Measurements from ENCODE around the gene SLC2A6. TPM values are rescaled to one million over a fixed set of nuclear protein-coding genes. Genes with fewer than 3 reads are reported as not detected.

The SLC2A6 gene
- total and polyA plus RNA-seq, 4 experiments from 2014 or later: 0.41 to 2.5 (median 1.4) TPM

GRCh38 chr9:133476941-133477340 is 2.0 kb downstream of the SLC2A6 start:
- H3K36me3 Mint-ChIP-seq: no peaks in the 10 kb centered on the region

GRCh38 chr9:133476036-133476931 is 2.6 kb downstream of the SLC2A6 start:
- Histone ChIP-seq H3K9me3 (ENCODE audit: control insufficient read depth in 1 of 2, low read length in 2 of 2) (no peaks in the 10 kb centered on the region), H3K4me1 (ENCODE audit: insufficient read depth, low read length) (peaks cover 16% of the 10 kb centered on the region), H3K36me3 (ENCODE audit: insufficient read depth, low read length) (no peaks in the 10 kb centered on the region), H3K27me3 (ENCODE audit: insufficient read depth, low read length) (no peaks in the 10 kb centered on the region), H3K4me3 (ENCODE audit: low read length in 2 of 2) (no peak overlapping the region), H3K27ac (ENCODE audit: low read depth, low read length) (no peak overlapping the region)
- no peak for DNase-seq
- peaks cover 5 to 10% (median 8%) of the 10 kb centered on the region in 4 donors for H3K4me1 Mint-ChIP-seq
- peak overlapping the region in 1 of 8 donors; percentile 45 for H3K4me3 Mint-ChIP-seq
- H3K27me3 Mint-ChIP-seq: no peaks in the 10 kb centered on the region
- intact Hi-C loops (cut with micrococcal nuclease): loop anchor here (5.0 kb wide), 1 partner anchor 119 kb away; the partner anchor contains the start of genes SURF1 and SURF2
- H3K9me3 Mint-ChIP-seq: no peaks in the 10 kb centered on the region
- CTCF ChIA-PET (ENCODE audit: partially characterized antibody): no interaction called here
- no peak overlapping the region for H3K27ac Mint-ChIP-seq
- POLR2A ChIA-PET (ENCODE audit: partially characterized antibody): no interaction called here
- H3K36me3 Mint-ChIP-seq: no peaks in the 10 kb centered on the region

More at GRCh38 chr9:133476941-133477340, 2.0 kb downstream of the SLC2A6 start:
- H3K27ac Mint-ChIP-seq: no peak overlapping the region
- no peak overlapping the region for H3K27ac ChIP-seq (ENCODE audit: low read depth, low read length)
- peaks cover 16% of the 10 kb centered on the region for H3K4me1 ChIP-seq (ENCODE audit: insufficient read depth, low read length)
- ChIA-PET CTCF (ENCODE audit: partially characterized antibody) (no interaction called here), POLR2A (ENCODE audit: partially characterized antibody) (no interaction called here)
- H3K4me3 ChIP-seq (ENCODE audit: low read length in 2 of 2): no peak overlapping the region
- DNase-seq: no peak
- peaks cover 5 to 10% (median 8%) of the 10 kb centered on the region in 4 donors for H3K4me1 Mint-ChIP-seq
- H3K4me3 Mint-ChIP-seq: no peak overlapping the region
- intact Hi-C loops (cut with micrococcal nuclease): loop anchor here (5.0 kb wide), 1 partner anchor 120 kb away; the partner anchor contains the start of genes SURF1 and SURF2
- H3K36me3 ChIP-seq (ENCODE audit: insufficient read depth, low read length): no peaks in the 10 kb centered on the region
- H3K27me3 ChIP-seq (ENCODE audit: insufficient read depth, low read length): no peaks in the 10 kb centered on the region
- H3K9me3 Mint-ChIP-seq: no peaks in the 10 kb centered on the region
- H3K9me3 ChIP-seq (ENCODE audit: control insufficient read depth in 1 of 2, low read length in 2 of 2): no peaks in the 10 kb centered on the region
- H3K27me3 Mint-ChIP-seq: no peaks in the 10 kb centered on the region

GRCh38 chr9:133475292-133476012 is 3.4 kb downstream of the SLC2A6 start:
- no peak overlapping the region for H3K4me3 ChIP-seq (ENCODE audit: low read length in 2 of 2)
- H3K36me3 ChIP-seq (ENCODE audit: insufficient read depth, low read length): no peaks in the 10 kb centered on the region
- peaks cover 5 to 10% (median 8%) of the 10 kb centered on the region in 4 donors for H3K4me1 Mint-ChIP-seq
- intact Hi-C loops (cut with micrococcal nuclease): loop anchor here (5.0 kb wide), 1 partner anchor 118 kb away; the partner anchor contains the start of genes SURF1 and SURF2
- ChIA-PET CTCF (ENCODE audit: partially characterized antibody) (interaction anchor here (1.3 kb wide), 1 partner anchor 453 kb away, joined by 3 read pairs; no protein-coding TSS in a partner anchor), POLR2A (ENCODE audit: partially characterized antibody) (no interaction called here)
- no peaks in the 10 kb centered on the region for H3K36me3 Mint-ChIP-seq
- no peaks in the 10 kb centered on the region for H3K9me3 ChIP-seq (ENCODE audit: control insufficient read depth in 1 of 2, low read length in 2 of 2)
- DNase-seq: no peak
- H3K27me3 Mint-ChIP-seq: no peaks in the 10 kb centered on the region
- H3K27me3 ChIP-seq (ENCODE audit: insufficient read depth, low read length): no peaks in the 10 kb centered on the region
- H3K27ac ChIP-seq (ENCODE audit: low read depth, low read length): no peak overlapping the region
- peaks cover 16% of the 10 kb centered on the region for H3K4me1 ChIP-seq (ENCODE audit: insufficient read depth, low read length)
- no peak overlapping the region for H3K4me3 Mint-ChIP-seq
- no peaks in the 10 kb centered on the region for H3K9me3 Mint-ChIP-seq
- H3K27ac Mint-ChIP-seq: no peak overlapping the region

- Histone ChIP-seq H3K4me3 (ENCODE audit: low read length in 2 of 2) (no peak overlapping the region), H3K36me3 (ENCODE audit: insufficient read depth, low read length) (no peaks in the 10 kb centered on the region), H3K4me1 (ENCODE audit: insufficient read depth, low read length) (peaks cover 16% of the 10 kb centered on the region), H3K9me3 (ENCODE audit: control insufficient read depth in 1 of 2, low read length in 2 of 2) (no peaks in the 10 kb centered on the region), H3K27ac (ENCODE audit: low read depth, low read length) (no peak overlapping the region), H3K27me3 (ENCODE audit: insufficient read depth, low read length) (no peaks in the 10 kb centered on the region)
- no peaks in the 10 kb centered on the region for H3K9me3 Mint-ChIP-seq
- H3K27me3 Mint-ChIP-seq: no peaks in the 10 kb centered on the region
- POLR2A ChIA-PET (ENCODE audit: partially characterized antibody): no interaction called here
- H3K27ac Mint-ChIP-seq: no peak overlapping the region
- CTCF ChIA-PET (ENCODE audit: partially characterized antibody): interaction anchor here (1.0 to 1.3 kb wide), 2 partner anchors 294 to 452 kb away, joined by 3 read pairs; no protein-coding TSS in a partner anchor
- peaks cover 5 to 7% (median 5%) of the 10 kb centered on the region in 4 donors for H3K4me1 Mint-ChIP-seq
- DNase-seq: no peak
- H3K36me3 Mint-ChIP-seq: no peaks in the 10 kb centered on the region
- intact Hi-C loops (cut with micrococcal nuclease): loop anchor here (5.0 kb wide), 1 partner anchor 118 kb away; the partner anchor contains the start of genes SURF1 and SURF2
- no peak overlapping the region for H3K4me3 Mint-ChIP-seq
Measured at GRCh38 chr9:133474853-133475252, 4.0 kb downstream of the SLC2A6 start.

GRCh38 chr9:133474215-133474614 is 4.7 kb downstream of the SLC2A6 start:
- intact Hi-C loops (cut with micrococcal nuclease): no loop called here
- CTCF ChIA-PET (ENCODE audit: partially characterized antibody): interaction anchor here (1.0 to 1.3 kb wide), 2 partner anchors 293 to 452 kb away, joined by 3 read pairs; no protein-coding TSS in a partner anchor
- no peaks in the 10 kb centered on the region for H3K27me3 Mint-ChIP-seq
- no peak overlapping the region for H3K4me3 Mint-ChIP-seq
- H3K27me3 ChIP-seq (ENCODE audit: insufficient read depth, low read length): no peaks in the 10 kb centered on the region
- peaks cover 0 to under 1% (median 0%) of the 10 kb centered on the region in 4 donors for H3K4me1 Mint-ChIP-seq
- H3K4me3 ChIP-seq (ENCODE audit: low read length in 2 of 2): no peak overlapping the region
- no peaks in the 10 kb centered on the region for H3K36me3 Mint-ChIP-seq
- H3K9me3 Mint-ChIP-seq: no peaks in the 10 kb centered on the region
- peaks cover 11% of the 10 kb centered on the region for H3K4me1 ChIP-seq (ENCODE audit: insufficient read depth, low read length)
- POLR2A ChIA-PET (ENCODE audit: partially characterized antibody): no interaction called here
- no peaks in the 10 kb centered on the region for H3K36me3 ChIP-seq (ENCODE audit: insufficient read depth, low read length)
- H3K27ac Mint-ChIP-seq: peak overlapping the region in 1 of 7 donors; percentile 68
- H3K9me3 ChIP-seq (ENCODE audit: control insufficient read depth in 1 of 2, low read length in 2 of 2): no peaks in the 10 kb centered on the region
- H3K27ac ChIP-seq (ENCODE audit: low read depth, low read length): no peak overlapping the region
- no peak for DNase-seq

- no peak overlapping the region for H3K27ac Mint-ChIP-seq
- peaks cover 9% of the 10 kb centered on the region for H3K4me1 ChIP-seq (ENCODE audit: insufficient read depth, low read length)
- no peaks in the 10 kb centered on the region for H3K4me1 Mint-ChIP-seq
- H3K27me3 ChIP-seq (ENCODE audit: insufficient read depth, low read length): no peaks in the 10 kb centered on the region
- H3K4me3 ChIP-seq (ENCODE audit: low read length in 2 of 2): no peak overlapping the region
- no peak for DNase-seq
- ChIA-PET POLR2A (ENCODE audit: partially characterized antibody) (no interaction called here), CTCF (ENCODE audit: partially characterized antibody) (interaction anchor here (0.6 to 1.3 kb wide), 2 partner anchors 93 to 451 kb away, joined by 3 read pairs; no protein-coding TSS in a partner anchor)
- H3K27me3 Mint-ChIP-seq: no peaks in the 10 kb centered on the region
- no peaks in the 10 kb centered on the region for H3K9me3 ChIP-seq (ENCODE audit: control insufficient read depth in 1 of 2, low read length in 2 of 2)
- intact Hi-C loops (cut with micrococcal nuclease): no loop called here
- no peaks in the 10 kb centered on the region for H3K9me3 Mint-ChIP-seq
- H3K36me3 Mint-ChIP-seq: no peaks in the 10 kb centered on the region
- no peaks in the 10 kb centered on the region for H3K36me3 ChIP-seq (ENCODE audit: insufficient read depth, low read length)
- no peak overlapping the region for H3K27ac ChIP-seq (ENCODE audit: low read depth, low read length)
- no peak overlapping the region for H3K4me3 Mint-ChIP-seq
Measured at GRCh38 chr9:133473743-133474142, 5.2 kb downstream of the SLC2A6 start.

All from CD4-positive, alpha-beta memory T cell (primary cell).